Gastrocnemius medialis (tissue), 4 donors: ENCODE measurements around the gene PIR. TPM values are rescaled to one million over a fixed set of nuclear protein-coding genes. Genes with fewer than 3 reads are reported as not detected.

ENCODE experiments used
- ATAC-seq, 2 donors: fragments of 150-250 bp; one replicate each; pipeline ENCODE4 v1.9.1; 2016
- DNase-seq, 2 donors: peaks; one replicate each; pipeline ENCODE4 v3.0.0-alpha.2; 2019
- H3K27ac ChIP-seq, 4 donors: fragments of 200-600 bp; sonication (generic); 1 replicate in 1 of 4; 2 replicates in 3 of 4; pipeline ENCODE4 v1.5.1; 2016 to 2018; ENCODE audit warnings: mild to moderate bottlenecking in 2 of 4, moderate library complexity in 1 of 4
- H3K27me3 ChIP-seq, 3 donors: fragments of 200-600 bp; sonication (generic) in 2 of 3; 1 replicate in 1 of 3; 2 replicates in 2 of 3; pipeline versions ENCODE4 v1.5.1 to v1.6.0; 2016 to 2019; ENCODE audit warnings: mild to moderate bottlenecking in 1 of 3, moderate library complexity in 1 of 3
- H3K36me3 ChIP-seq, 2 donors: fragments of 200-600 bp; sonication (generic) in 1 of 2; one replicate each; pipeline ENCODE4 v1.5.1; 2017 to 2018
- H3K4me1 ChIP-seq, 2 donors: fragments of 200-600 bp; sonication (generic) in 1 of 2; one replicate each; pipeline ENCODE4 v1.5.1; 2016 to 2017; ENCODE audit warnings: mild to moderate bottlenecking in 2 of 2
- H3K4me3 ChIP-seq, 4 donors: fragments of 200-600 bp; sonication (generic) in 3 of 4; 1 replicate in 1 of 4; 2 replicates in 3 of 4; pipeline ENCODE4 v1.5.1; 2016 to 2019; ENCODE audit warnings: mild to moderate bottlenecking in 2 of 4
- H3K9me3 ChIP-seq, 3 donors: fragments of 200-600 bp; sonication (generic) in 2 of 3; 1 replicate in 1 of 3; 2 replicates in 2 of 3; pipeline ENCODE4 v1.5.1; 2016 to 2019
- CTCF ChIP-seq, 5 experiments: fragments of 450-650 bp in 3 of 5; fragments of 200-600 bp in 2 of 5; sonication (generic) in 2 of 5; IDR thresholded peaks in 4 of 5; conservative IDR thresholded peaks in 1 of 5; 1 replicate in 4 of 5; 2 replicates in 1 of 5; pipeline ENCODE4 v1.5.1; 2016 to 2019; ENCODE audit warnings: antibody characterized with exemption in 5 of 5, mild to moderate bottlenecking in 3 of 5, moderate library complexity in 3 of 5
- POLR2A ChIP-seq, 2 donors: fragments of 450-650 bp; IDR thresholded peaks; one replicate each; pipeline ENCODE4 v1.6.1; 2017; ENCODE audit warnings: antibody characterized with exemption in 2 of 2, mild to moderate bottlenecking in 2 of 2, moderate library complexity in 2 of 2
- in situ Hi-C, 4 donors: fragments of 200-750 bp; cut with MboI; loops; one replicate each; pipeline versions ENCODE4 v1.15.0 to v1.8.0; 2017; ENCODE audit warnings: low sequenced_read_pairs in 4 of 4
- intact Hi-C: fragments of 100-400 bp; cut with DNase I; formaldehyde crosslinking; loops from one replicate; pipeline ENCODE4 v1.15.1; 2023; ENCODE audit warnings: low total_unique reads
- total RNA-seq, 4 donors: library from RNA; depleted of rRNA; stranded (reverse); fragments of >200 nt; gene quantifications; one replicate each; pipeline versions ENCODE4 v1.1.0 to v1.2.3, GENCODE V29; 2016

The PIR gene
- 10 to 100 TPM in 3 of 4 donors, 1 to 10 TPM in 1; 9.4 to 20.2 (median 14.2) TPM for total RNA-seq

GRCh38 chrX:15493118-15493962 is at the start of gene PIR:
Gene PIR (minus strand): TSS chrX:15493333. CDS start chrX:15491257, 2,076 bp downstream.
- Histone ChIP-seq H3K4me1 (no peaks in the 10 kb centered on the region), H3K27me3 (no peaks in the 10 kb centered on the region), H3K9me3 (no peaks in the 10 kb centered on the region), H3K27ac (peak within 1 kb of the TSS; percentile 83 to 93 (median 86)), H3K4me3 (peak within 1 kb of the TSS; percentile 62 to 73 (median 66)), H3K36me3 (peaks cover 0 to 5% of the 10 kb centered on the region in 2 donors)
- intact Hi-C loops = loop anchor here (1.0 to 10.0 kb wide), 6 partner anchors 23 to 1371 kb away; partner anchors contain the start of gene PIGA
- ATAC-seq (peak; percentile 94), DNase-seq (peak; percentile 74 to 87)
- in situ Hi-C loops = loop anchor here in 3 of 4 donors (10.0 to 25.0 kb wide), 3 partner anchors 156 to 181 kb away; partner anchors contain the start of genes CLTRN (in 1 of the 3) and PIGA (in 1 of the 3)
- TF ChIP-seq POLR2A (IDR thresholded peaks at IDR 0.05) (peak; percentile 69 to 72), CTCF (IDR thresholded peaks at IDR 0.05 in 4 of 5, conservative IDR thresholded peaks at IDR 0.05 in 1 of 5) (peak in 2 of 5 experiments; percentile 45 to 48)

GRCh38 chrX:15530318-15530717 is 37.2 kb upstream of the PIR start:
- DNase-seq (no peak), ATAC-seq (no peak)
- no peak overlapping the region for H3K27ac ChIP-seq
- no peaks in the 10 kb centered on the region for H3K36me3 ChIP-seq
- intact Hi-C loops (no loop called here), in situ Hi-C loops (no loop called here)
- TF ChIP-seq POLR2A (IDR thresholded peaks at IDR 0.05) (no peak), CTCF (IDR thresholded peaks at IDR 0.05 in 4 of 5, conservative IDR thresholded peaks at IDR 0.05 in 1 of 5) (no peak)
- no peaks in the 10 kb centered on the region for H3K4me1 ChIP-seq
- no peak overlapping the region for H3K4me3 ChIP-seq
- no peaks in the 10 kb centered on the region for H3K27me3 ChIP-seq
- no peaks in the 10 kb centered on the region for H3K9me3 ChIP-seq

- Histone ChIP-seq H3K27ac (no peak overlapping the region), H3K9me3 (no peaks in the 10 kb centered on the region), H3K4me1 (no peaks in the 10 kb centered on the region), H3K4me3 (no peak overlapping the region), H3K27me3 (no peaks in the 10 kb centered on the region), H3K36me3 (no peaks in the 10 kb centered on the region)
- in situ Hi-C loops (no loop called here), intact Hi-C loops (no loop called here)
- no peak for ATAC-seq
- TF ChIP-seq CTCF (IDR thresholded peaks at IDR 0.05 in 4 of 5, conservative IDR thresholded peaks at IDR 0.05 in 1 of 5) = no peak
- TF ChIP-seq POLR2A (IDR thresholded peaks at IDR 0.05) = no peak
- no peak for DNase-seq
Measured at GRCh38 chrX:15529165-15529564, 36.0 kb upstream of the PIR start.

GRCh38 chrX:15525664-15526416 is 32.7 kb upstream of the PIR start:
- Histone ChIP-seq H3K27me3 (no peaks in the 10 kb centered on the region), H3K4me3 (no peak overlapping the region), H3K4me1 (no peaks in the 10 kb centered on the region), H3K27ac (no peak overlapping the region), H3K9me3 (no peaks in the 10 kb centered on the region), H3K36me3 (no peaks in the 10 kb centered on the region)
- TF ChIP-seq POLR2A (IDR thresholded peaks at IDR 0.05) (no peak), CTCF (IDR thresholded peaks at IDR 0.05 in 4 of 5, conservative IDR thresholded peaks at IDR 0.05 in 1 of 5) (no peak)
- no peak for ATAC-seq
- DNase-seq = no peak
- in situ Hi-C loops = no loop called here
- intact Hi-C loops = no loop called here
